Loucy (cell line): ENCODE data around the gene CYP27B1.

Experiments
- CTCF ChIP-seq: fragments of 200-600 bp; sonication (generic); conservative IDR thresholded peaks from 2 replicates; pipeline ENCODE4 v1.5.1; 2014; ENCODE audit warnings: mild to moderate bottlenecking, antibody characterized with exemption, low read length
- EZH2phosphoT487 ChIP-seq: fragments of 200-600 bp; IDR thresholded peaks from 2 replicates; pipeline ENCODE4 v1.6.1; 2018; ENCODE audit warnings: antibody characterized with exemption, mild to moderate bottlenecking, moderate library complexity, borderline replicate concordance

DNA sequence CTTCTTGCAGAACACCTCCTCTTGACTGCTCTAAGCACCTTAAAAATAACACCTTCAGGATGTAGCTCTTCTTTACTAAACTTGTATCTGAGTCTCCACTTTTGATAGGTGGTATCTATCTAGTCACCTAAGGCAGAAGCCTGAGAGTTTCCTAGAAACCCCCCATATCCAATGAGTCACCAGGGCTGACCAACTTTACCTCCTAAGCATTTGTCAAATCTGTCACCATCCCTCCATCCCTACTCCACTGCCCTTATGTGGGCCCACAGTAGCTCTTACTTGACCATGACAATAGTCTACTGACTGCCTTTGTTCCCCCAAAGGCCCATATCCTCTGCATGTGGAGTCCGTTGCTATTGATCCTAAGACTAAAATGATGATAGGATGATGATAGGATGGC lies 35.7 kb upstream of the CYP27B1 start:
- TF ChIP-seq CTCF, result no peak
- no peak for TF ChIP-seq EZH2phosphoT487
